ENCODE data around the gene APC2. TPM values are rescaled to one million over a fixed set of nuclear protein-coding genes. Genes with fewer than 3 reads are reported as not detected.
A peak's percentile ranks its signal among the peaks of the same experiment; 100 is the strongest.

The APC2 gene
- total RNA-seq, 1 experiment from 2014 or later: 0.68 TPM

DNA sequence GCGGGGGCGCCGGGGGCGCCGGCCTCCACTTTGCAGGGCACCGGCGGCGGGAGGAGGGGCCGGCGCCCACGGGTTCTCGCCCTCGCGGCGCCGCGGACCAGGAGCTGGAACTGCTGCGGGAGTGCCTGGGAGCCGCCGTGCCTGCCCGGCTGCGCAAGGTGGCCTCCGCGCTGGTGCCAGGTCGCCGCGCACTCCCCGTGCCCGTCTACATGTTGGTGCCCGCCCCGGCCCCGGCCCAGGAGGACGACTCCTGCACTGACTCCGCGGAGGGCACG lies 17.2 kb downstream of the APC2 start:
- WGBS (ENCODE audit: extremely low coverage, insufficient read length, low lambda C conversion rate): no CpG with 5 or more reads among the region's 36 CpGs
- peak overlapping the region; percentile 26 for H3K4me2 ChIP-seq (ENCODE audit: insufficient read depth, insufficient read length, low read length)

More for the DNA sequence above, 17.2 kb downstream of the APC2 start:
- DNase-seq: no peak
- H2AK5ac ChIP-seq (ENCODE audit: insufficient read length, low read length): no peak overlapping the region
- no peak overlapping the region for H2AFZ ChIP-seq (ENCODE audit: low read length)
- no peak overlapping the region for H3K56ac ChIP-seq (ENCODE audit: insufficient read length, low read depth, low read length)
- TF ChIP-seq, protein P1, sequence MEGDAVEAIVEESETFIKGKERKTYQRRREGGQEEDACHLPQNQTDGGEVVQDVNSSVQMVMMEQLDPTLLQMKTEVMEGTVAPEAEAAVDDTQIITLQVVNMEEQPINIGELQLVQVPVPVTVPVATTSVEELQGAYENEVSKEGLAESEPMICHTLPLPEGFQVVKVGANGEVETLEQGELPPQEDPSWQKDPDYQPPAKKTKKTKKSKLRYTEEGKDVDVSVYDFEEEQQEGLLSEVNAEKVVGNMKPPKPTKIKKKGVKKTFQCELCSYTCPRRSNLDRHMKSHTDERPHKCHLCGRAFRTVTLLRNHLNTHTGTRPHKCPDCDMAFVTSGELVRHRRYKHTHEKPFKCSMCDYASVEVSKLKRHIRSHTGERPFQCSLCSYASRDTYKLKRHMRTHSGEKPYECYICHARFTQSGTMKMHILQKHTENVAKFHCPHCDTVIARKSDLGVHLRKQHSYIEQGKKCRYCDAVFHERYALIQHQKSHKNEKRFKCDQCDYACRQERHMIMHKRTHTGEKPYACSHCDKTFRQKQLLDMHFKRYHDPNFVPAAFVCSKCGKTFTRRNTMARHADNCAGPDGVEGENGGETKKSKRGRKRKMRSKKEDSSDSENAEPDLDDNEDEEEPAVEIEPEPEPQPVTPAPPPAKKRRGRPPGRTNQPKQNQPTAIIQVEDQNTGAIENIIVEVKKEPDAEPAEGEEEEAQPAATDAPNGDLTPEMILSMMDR (conservative IDR thresholded peaks at IDR 0.05): no peak
- Mint-ChIP-seq H3K4me1 (peaks cover 2 to 8% of the 10 kb centered on the region in 2 experiments; a peak in 3 of 4 replicates), H3K9me3 (no peaks in the 10 kb centered on the region), H3K27ac (no peak overlapping the region), H3K4me3 (no peak overlapping the region), H3K36me3 (ENCODE audit: insufficient read depth in 1 of 3, low read depth in 3 of 3) (no peaks in the 10 kb centered on the region), H3K27me3 (ENCODE audit: low read depth) (peaks cover 83% of the 10 kb centered on the region)
- H3K23me2 ChIP-seq (ENCODE audit: insufficient read length, low read depth, low read length, poor library complexity, severe bottlenecking): peaks cover 9% of the 10 kb centered on the region
- no peaks in the 10 kb centered on the region for H3K79me2 ChIP-seq (ENCODE audit: insufficient read depth, low read length)
- H2BK15ac ChIP-seq (ENCODE audit: low read depth, low read length): no peak overlapping the region
- H3K9ac ChIP-seq (ENCODE audit: extremely low read depth, insufficient read length, low read length): no peak overlapping the region
- peaks cover 61% of the 10 kb centered on the region for H3K27me3 ChIP-seq (ENCODE audit: insufficient read depth, low read length)
- H3K18ac ChIP-seq (ENCODE audit: insufficient read length, low read depth, low read length): no peak overlapping the region
- H3K4me1 ChIP-seq (ENCODE audit: insufficient read depth, low read length): no peaks in the 10 kb centered on the region
- H4K5ac ChIP-seq (ENCODE audit: insufficient read length, low read depth, low read length): no peak overlapping the region
- no peak overlapping the region for H4K8ac ChIP-seq (replicated peaks; ENCODE audit: insufficient read length, low read depth, low read length)
- no peaks in the 10 kb centered on the region for H3K9me3 ChIP-seq (ENCODE audit: control insufficient read depth, low read depth, low read length)
- no peak overlapping the region for H2BK120ac ChIP-seq (ENCODE audit: low read depth, low read length, poor library complexity, severe bottlenecking)
- H4K91ac ChIP-seq (ENCODE audit: insufficient read length, low read depth, low read length): no peak overlapping the region
- no peak overlapping the region for H3K14ac ChIP-seq (ENCODE audit: insufficient read depth, low read length)
- no peak overlapping the region for H2BK5ac ChIP-seq (ENCODE audit: insufficient read length, low read length)
- no peaks in the 10 kb centered on the region for H3K79me1 ChIP-seq (ENCODE audit: insufficient read depth, low read depth, low read length, poor library complexity, severe bottlenecking)
- H2BK20ac ChIP-seq (ENCODE audit: low read depth, low read length, poor library complexity, severe bottlenecking): no peak overlapping the region
- H3K4ac ChIP-seq (ENCODE audit: low read depth, low read length): no peak overlapping the region
- no peak overlapping the region for H2BK12ac ChIP-seq (ENCODE audit: insufficient read length, low read depth, low read length)
- H3K27ac ChIP-seq (ENCODE audit: insufficient read length, low read depth, low read length): no peak overlapping the region
- H4K20me1 ChIP-seq (ENCODE audit: control insufficient read depth, insufficient read depth, insufficient read length): peaks cover 3% of the 10 kb centered on the region
- no peak overlapping the region for H3T11ph ChIP-seq (ENCODE audit: low read length)
- no peak overlapping the region for H3K23ac ChIP-seq (ENCODE audit: insufficient read length, low read depth, low read length)
